Stimulated activated CD8-positive, alpha-beta memory T cell treated with anti-CD3 and anti-CD28 coated beads, Interleukin-15, amount 100 ng/mL, for 4 hours (primary cell): ENCODE results near the gene CIB4.

Experiments used
- DNase-seq, 2 donors: peaks; one replicate each; pipeline ENCODE4 v3.0.0-alpha.2; 2020; ENCODE audit warnings: low read depth in 2 of 2

Gene CIB4

GRCh38 chr2:26642429-26642828 lies 1.3 kb upstream of the CIB4 start:
- DNase-seq = no peak

- DNase-seq = no peak
Observed at GRCh38 chr2:26640331-26640745, 828 bp downstream of the CIB4 start.

GRCh38 chr2:26639685-26640243 lies 1.4 kb downstream of the CIB4 start:
- DNase-seq = no peak

GRCh38 chr2:26637811-26638310 lies 3.3 kb downstream of the CIB4 start:
- no peak for DNase-seq

- DNase-seq = no peak
Observed at GRCh38 chr2:26636935-26637334, 4.2 kb downstream of the CIB4 start.

- no peak for DNase-seq
Observed at GRCh38 chr2:26635401-26635800, 5.8 kb downstream of the CIB4 start.

GRCh38 chr2:26634636-26635230 lies 6.4 kb downstream of the CIB4 start:
- no peak for DNase-seq

- DNase-seq = no peak
Observed at GRCh38 chr2:26633993-26634595, 7.1 kb downstream of the CIB4 start.

- no peak for DNase-seq
Observed at GRCh38 chr2:26633351-26633945, 7.7 kb downstream of the CIB4 start.

GRCh38 chr2:26632624-26633185 lies 8.5 kb downstream of the CIB4 start:
- no peak for DNase-seq

- DNase-seq = no peak
Observed at GRCh38 chr2:26631401-26632170, 9.6 kb downstream of the CIB4 start.

GRCh38 chr2:26630669-26631360 lies 10.4 kb downstream of the CIB4 start:
- no peak for DNase-seq

- no peak for DNase-seq
Observed at GRCh38 chr2:26630235-26630634, 10.9 kb downstream of the CIB4 start.

GRCh38 chr2:26629751-26630150 lies 11.4 kb downstream of the CIB4 start:
- no peak for DNase-seq

- DNase-seq = no peak
Observed at GRCh38 chr2:26629346-26629630, 11.9 kb downstream of the CIB4 start.

- DNase-seq = no peak
Observed at GRCh38 chr2:26628561-26629345, 12.4 kb downstream of the CIB4 start.

GRCh38 chr2:26627350-26628105 lies 13.6 kb downstream of the CIB4 start:
- no peak for DNase-seq

- DNase-seq = no peak
Observed at GRCh38 chr2:26626606-26627005, 14.6 kb downstream of the CIB4 start.

GRCh38 chr2:26623541-26624495 lies 17.3 kb downstream of the CIB4 start:
- no peak for DNase-seq
